CD4-positive, CD25-positive, alpha-beta regulatory T cell (primary cell): ENCODE data around the gene CAPN10. TPM values are rescaled to one million over a fixed set of nuclear protein-coding genes. Genes with fewer than 3 reads are reported as not detected.

Experiments
- ATAC-seq, 2 donors: fragments of 150-1000 bp; cut with Tn5 transposase; one replicate each; pipeline ENCODE4 v1.10.0; 2021; ENCODE audit warnings: low read depth in 2 of 2, moderate number of reproducible peaks in 2 of 2, moderate library complexity in 1 of 2
- DNase-seq, 3 donors: peaks; one replicate each; pipeline versions ENCODE4 v3.0.0 to v3.0.0-alpha.2; 2012 to 2022; ENCODE audit warnings: mixed read lengths in 1 of 3
- H3K27ac ChIP-seq: one replicate; pipeline ENCODE4 v1.7.0; 2013; ENCODE audit warnings: mild to moderate bottlenecking, low read length; ENCODE audit not compliant: insufficient read depth, poor library complexity, severe bottlenecking
- H3K27me3 ChIP-seq: one replicate; pipeline ENCODE4 v1.7.0; 2013; ENCODE audit warnings: low read length; ENCODE audit not compliant: control insufficient read depth, insufficient read depth
- H3K36me3 ChIP-seq: one replicate; pipeline ENCODE4 v1.7.0; 2013; ENCODE audit warnings: mild to moderate bottlenecking, low read length, moderate library complexity; ENCODE audit not compliant: control insufficient read depth, insufficient read depth
- H3K4me1 ChIP-seq: 2 replicates; pipeline ENCODE4 v1.7.0; 2013; ENCODE audit warnings: mild to moderate bottlenecking, low read length; ENCODE audit not compliant: insufficient read depth, control insufficient read depth, poor library complexity, severe bottlenecking
- H3K4me3 ChIP-seq: one replicate; pipeline ENCODE4 v1.7.0; 2013; ENCODE audit warnings: low read depth, mild to moderate bottlenecking, low read length, moderate library complexity
- H3K9me3 ChIP-seq, 2 experiments: 1 replicate in 1 of 2; 2 replicates in 1 of 2; pipeline ENCODE4 v1.7.0; 2013; ENCODE audit warnings: low read length in 2 of 2, mild to moderate bottlenecking in 1 of 2, moderate library complexity in 1 of 2; ENCODE audit not compliant: control insufficient read depth in 2 of 2
- H3K27ac Mint-ChIP-seq, 3 donors: one replicate each; pipeline ENCODE4 v1.8.0; 2020 to 2022; ENCODE audit warnings: mild to moderate bottlenecking in 3 of 3, mixed read lengths in 3 of 3, moderate library complexity in 2 of 3
- H3K27me3 Mint-ChIP-seq: one replicate; pipeline ENCODE4 v1.8.0; 2022; ENCODE audit warnings: mild to moderate bottlenecking, mixed read lengths
- H3K36me3 Mint-ChIP-seq: one replicate; pipeline ENCODE4 v1.8.0; 2020; ENCODE audit warnings: mixed read lengths
- H3K4me1 Mint-ChIP-seq, 4 donors: one replicate each; pipeline ENCODE4 v1.8.0; 2020 to 2022; ENCODE audit warnings: mixed read lengths in 4 of 4, mild to moderate bottlenecking in 1 of 4
- H3K4me3 Mint-ChIP-seq, 4 donors: one replicate each; pipeline ENCODE4 v1.8.0; 2020 to 2022; ENCODE audit warnings: mild to moderate bottlenecking in 4 of 4, mixed read lengths in 4 of 4, moderate library complexity in 3 of 4
- H3K9me3 Mint-ChIP-seq, 7 donors: one replicate each; pipeline ENCODE4 v1.8.0; 2020 to 2022; ENCODE audit warnings: mixed read lengths in 7 of 7, mild to moderate bottlenecking in 3 of 7, moderate library complexity in 2 of 7
- polyA plus RNA-seq, 4 donors: library from polyadenylated mRNA; unstranded; fragments of 300-500 nt; fragmentation: Illumina TruSeq; gene quantifications; one replicate each; pipeline ENCODE4 v1.2.3, GENCODE V29; 2021
- total RNA-seq: library from RNA; stranded (reverse); gene quantifications from one replicate; pipeline ENCODE4 v1.2.3, GENCODE V29; 2022

CAPN10 gene
- total and polyA plus RNA-seq, 5 donors from 2014 or later: 6.8 to 64.6 (median 7.8) TPM

DNA sequence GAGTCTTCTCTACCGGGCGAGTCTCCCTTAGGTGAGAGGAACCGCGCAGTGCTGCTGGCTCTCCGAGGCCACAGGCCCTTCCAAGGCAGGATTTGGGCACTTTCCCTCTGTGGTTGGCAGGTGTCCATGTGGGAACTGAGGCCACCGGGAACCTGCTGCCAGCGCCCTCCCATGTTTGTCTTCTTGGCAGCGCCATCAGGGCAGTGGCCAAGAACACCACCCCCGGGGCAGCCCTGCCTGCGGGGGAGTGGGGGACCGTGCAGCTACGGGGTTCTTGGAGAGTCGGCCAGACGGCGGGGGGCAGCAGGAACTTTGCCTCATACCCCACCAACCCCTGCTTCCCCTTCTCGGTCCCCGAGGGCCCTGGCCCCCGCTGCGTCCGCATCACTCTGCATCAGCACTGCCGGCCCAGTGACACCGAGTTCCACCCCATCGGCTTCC lies 10.0 kb downstream of the CAPN10 start:
- Histone ChIP-seq H3K27ac (no peak overlapping the region), H3K36me3 (peaks cover 42% of the 10 kb centered on the region), H3K27me3 (no peaks in the 10 kb centered on the region), H3K4me1 (no peaks in the 10 kb centered on the region), H3K4me3 (no peak overlapping the region), H3K9me3 (no peaks in the 10 kb centered on the region)
- no peaks in the 10 kb centered on the region for H3K27me3 Mint-ChIP-seq
- ATAC-seq: no peak
- no peak for DNase-seq
- H3K4me3 Mint-ChIP-seq: no peak overlapping the region
- no peak overlapping the region for H3K27ac Mint-ChIP-seq
- peaks cover 0 to 3% (median 0%) of the 10 kb centered on the region in 4 donors for H3K4me1 Mint-ChIP-seq
- peaks cover 7% of the 10 kb centered on the region for H3K36me3 Mint-ChIP-seq
- H3K9me3 Mint-ChIP-seq: no peaks in the 10 kb centered on the region

GRCh38 chr2:240597054-240597418 lies 10.5 kb downstream of the CAPN10 start:
- H3K36me3 ChIP-seq: peaks cover 37% of the 10 kb centered on the region
- DNase-seq: no peak

GRCh38 chr2:240597419-240598181 lies 11.1 kb downstream of the CAPN10 start:
- ATAC-seq (no peak), DNase-seq (no peak)
- Histone ChIP-seq H3K4me1 (no peaks in the 10 kb centered on the region), H3K9me3 (no peaks in the 10 kb centered on the region), H3K27ac (no peak overlapping the region), H3K27me3 (no peaks in the 10 kb centered on the region), H3K4me3 (no peak overlapping the region), H3K36me3 (peaks cover 31% of the 10 kb centered on the region)
- Mint-ChIP-seq H3K27ac (no peak overlapping the region), H3K27me3 (no peaks in the 10 kb centered on the region), H3K4me1 (peaks cover 0 to under 1% (median 0%) of the 10 kb centered on the region in 4 donors), H3K36me3 (peaks cover 9% of the 10 kb centered on the region), H3K4me3 (no peak overlapping the region), H3K9me3 (no peaks in the 10 kb centered on the region)

More at GRCh38 chr2:240597054-240597418, 10.5 kb downstream of the CAPN10 start:
- Histone ChIP-seq H3K27ac (no peak overlapping the region), H3K9me3 (no peaks in the 10 kb centered on the region), H3K4me1 (no peaks in the 10 kb centered on the region), H3K4me3 (no peak overlapping the region), H3K27me3 (no peaks in the 10 kb centered on the region)
- H3K4me3 Mint-ChIP-seq: no peak overlapping the region
- H3K9me3 Mint-ChIP-seq: no peaks in the 10 kb centered on the region
- H3K27ac Mint-ChIP-seq: no peak overlapping the region
- no peaks in the 10 kb centered on the region for H3K27me3 Mint-ChIP-seq
- no peak for ATAC-seq
- peaks cover 9% of the 10 kb centered on the region for H3K36me3 Mint-ChIP-seq
- H3K4me1 Mint-ChIP-seq: peaks cover 0 to 3% (median 0%) of the 10 kb centered on the region in 4 donors

- Mint-ChIP-seq H3K4me3 (no peak overlapping the region), H3K27me3 (no peaks in the 10 kb centered on the region), H3K9me3 (no peaks in the 10 kb centered on the region), H3K4me1 (no peaks in the 10 kb centered on the region), H3K27ac (no peak overlapping the region), H3K36me3 (peaks cover 9% of the 10 kb centered on the region)
- Histone ChIP-seq H3K36me3 (peaks cover 26% of the 10 kb centered on the region), H3K9me3 (no peaks in the 10 kb centered on the region), H3K4me1 (no peaks in the 10 kb centered on the region), H3K27ac (no peak overlapping the region), H3K4me3 (no peak overlapping the region), H3K27me3 (no peaks in the 10 kb centered on the region)
- no peak for ATAC-seq
- no peak for DNase-seq
Observed at GRCh38 chr2:240598311-240598911, 11.9 kb downstream of the CAPN10 start.

- Histone ChIP-seq H3K27me3 (no peaks in the 10 kb centered on the region), H3K36me3 (peaks cover 23% of the 10 kb centered on the region), H3K27ac (no peak overlapping the region), H3K9me3 (no peaks in the 10 kb centered on the region), H3K4me3 (no peak overlapping the region), H3K4me1 (no peaks in the 10 kb centered on the region)
- Mint-ChIP-seq H3K27ac (no peak overlapping the region), H3K4me3 (no peak overlapping the region), H3K27me3 (no peaks in the 10 kb centered on the region), H3K4me1 (no peaks in the 10 kb centered on the region), H3K36me3 (peaks cover 9% of the 10 kb centered on the region), H3K9me3 (no peaks in the 10 kb centered on the region)
- ATAC-seq (no peak), DNase-seq (no peak)
Observed at GRCh38 chr2:240599141-240599583, 12.6 kb downstream of the CAPN10 start.

GRCh38 chr2:240600451-240600961 lies 14.0 kb downstream of the CAPN10 start:
- Histone ChIP-seq H3K4me3 (no peak overlapping the region), H3K4me1 (no peaks in the 10 kb centered on the region), H3K36me3 (peaks cover 23% of the 10 kb centered on the region), H3K9me3 (no peaks in the 10 kb centered on the region), H3K27me3 (no peaks in the 10 kb centered on the region), H3K27ac (no peak overlapping the region)
- ATAC-seq (no peak), DNase-seq (no peak)
- no peak overlapping the region for H3K4me3 Mint-ChIP-seq
- H3K4me1 Mint-ChIP-seq: no peaks in the 10 kb centered on the region
- H3K27me3 Mint-ChIP-seq: no peaks in the 10 kb centered on the region
- H3K9me3 Mint-ChIP-seq: no peaks in the 10 kb centered on the region
- peaks cover 9% of the 10 kb centered on the region for H3K36me3 Mint-ChIP-seq
- no peak overlapping the region for H3K27ac Mint-ChIP-seq

DNA sequence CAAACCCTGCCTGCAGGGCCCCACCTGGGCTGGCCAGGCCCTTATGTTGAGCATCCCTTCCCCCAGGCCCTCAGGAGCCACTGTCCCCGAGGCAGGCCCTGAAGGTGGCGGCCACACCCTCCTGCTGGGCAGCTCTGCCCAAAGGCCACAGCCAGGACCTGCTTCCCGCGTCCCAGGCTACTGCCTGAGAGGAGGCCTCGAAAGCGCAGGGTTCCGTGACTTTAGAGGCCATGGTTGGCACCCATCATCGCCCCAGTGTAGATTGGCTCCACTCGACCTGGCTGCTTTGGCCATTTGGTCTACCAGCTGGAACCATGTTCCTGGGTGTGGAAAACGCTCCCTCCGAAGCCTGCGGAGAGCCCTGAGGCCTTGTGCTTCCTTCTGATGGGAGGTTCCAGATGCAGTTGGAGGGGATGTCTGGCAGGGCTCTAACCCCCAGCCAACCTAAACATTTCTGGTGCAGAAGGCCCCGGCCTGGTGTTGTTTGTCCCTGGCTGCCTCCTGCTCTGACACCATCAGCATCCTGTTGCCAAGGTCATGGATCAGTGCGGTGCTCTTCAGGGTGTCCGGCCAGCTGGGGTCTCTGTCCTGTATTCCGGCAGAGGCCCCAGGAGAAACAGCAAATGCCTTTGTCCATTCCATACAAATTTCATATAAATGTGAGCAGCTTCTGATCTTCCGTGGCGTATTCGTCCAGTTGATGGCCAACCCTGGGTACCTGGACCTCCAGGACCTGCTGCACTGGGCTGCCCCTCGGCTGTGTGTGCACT lies 14.7 kb downstream of the CAPN10 start:
- H3K27me3 Mint-ChIP-seq: no peaks in the 10 kb centered on the region
- Histone ChIP-seq H3K9me3 (no peaks in the 10 kb centered on the region), H3K27me3 (no peaks in the 10 kb centered on the region), H3K36me3 (peaks cover 22% of the 10 kb centered on the region), H3K4me1 (no peaks in the 10 kb centered on the region), H3K27ac (no peak overlapping the region), H3K4me3 (no peak overlapping the region)
- DNase-seq (no peak), ATAC-seq (no peak)
- no peaks in the 10 kb centered on the region for H3K4me1 Mint-ChIP-seq
- peaks cover 9% of the 10 kb centered on the region for H3K36me3 Mint-ChIP-seq
- no peak overlapping the region for H3K4me3 Mint-ChIP-seq
- H3K9me3 Mint-ChIP-seq: no peaks in the 10 kb centered on the region
- H3K27ac Mint-ChIP-seq: no peak overlapping the region
